DND-41 (cell line): ENCODE measurements around the gene SSR4.

Experiments used
- EZH2 ChIP-seq: IDR thresholded peaks from 3 replicates; pipeline ENCODE4 v1.6.1; 2012; ENCODE audit warnings: borderline replicate concordance, low read depth, mild to moderate bottlenecking, moderate library complexity, low read length, inconsistent platforms; ENCODE audit not compliant: severe bottlenecking
- TF ChIP-seq, protein P1 (sequence below): IDR thresholded peaks from 2 replicates; pipeline ENCODE4 v1.5.1; 2012; ENCODE audit warnings: borderline replicate concordance, low read length, moderate library complexity, mild to moderate bottlenecking; ENCODE audit not compliant: poor library complexity, severe bottlenecking; ENCODE audit errors: extremely low read depth

DNA sequence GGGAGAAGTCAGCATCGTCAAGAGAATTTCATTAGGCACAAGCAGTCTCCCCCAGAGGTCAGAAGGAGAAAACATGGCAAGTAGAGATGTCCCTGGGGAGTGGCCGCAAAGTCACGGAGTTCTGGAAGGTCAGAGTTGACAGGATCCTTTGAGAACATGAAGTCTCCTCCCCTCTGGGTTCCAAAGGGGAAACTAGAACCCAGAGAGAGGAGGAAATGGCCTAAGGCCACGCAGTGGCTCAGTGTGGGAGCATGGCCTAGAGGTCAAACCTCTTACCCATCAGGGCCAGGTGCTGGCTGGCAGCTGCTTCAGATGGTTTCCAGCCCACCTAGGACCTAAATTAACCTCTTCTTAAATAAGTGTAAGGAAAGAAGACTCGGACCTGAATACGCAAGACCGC, 1.2 kb upstream of the SSR4 start:
- TF ChIP-seq, protein P1, sequence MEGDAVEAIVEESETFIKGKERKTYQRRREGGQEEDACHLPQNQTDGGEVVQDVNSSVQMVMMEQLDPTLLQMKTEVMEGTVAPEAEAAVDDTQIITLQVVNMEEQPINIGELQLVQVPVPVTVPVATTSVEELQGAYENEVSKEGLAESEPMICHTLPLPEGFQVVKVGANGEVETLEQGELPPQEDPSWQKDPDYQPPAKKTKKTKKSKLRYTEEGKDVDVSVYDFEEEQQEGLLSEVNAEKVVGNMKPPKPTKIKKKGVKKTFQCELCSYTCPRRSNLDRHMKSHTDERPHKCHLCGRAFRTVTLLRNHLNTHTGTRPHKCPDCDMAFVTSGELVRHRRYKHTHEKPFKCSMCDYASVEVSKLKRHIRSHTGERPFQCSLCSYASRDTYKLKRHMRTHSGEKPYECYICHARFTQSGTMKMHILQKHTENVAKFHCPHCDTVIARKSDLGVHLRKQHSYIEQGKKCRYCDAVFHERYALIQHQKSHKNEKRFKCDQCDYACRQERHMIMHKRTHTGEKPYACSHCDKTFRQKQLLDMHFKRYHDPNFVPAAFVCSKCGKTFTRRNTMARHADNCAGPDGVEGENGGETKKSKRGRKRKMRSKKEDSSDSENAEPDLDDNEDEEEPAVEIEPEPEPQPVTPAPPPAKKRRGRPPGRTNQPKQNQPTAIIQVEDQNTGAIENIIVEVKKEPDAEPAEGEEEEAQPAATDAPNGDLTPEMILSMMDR: no peak
- TF ChIP-seq EZH2: no peak
